BE2C (cell line): Measurements from ENCODE around the gene PHOX2A.

ENCODE experiments used
- DNase-seq: peaks from one replicate; pipeline ENCODE4 v3.0.0-alpha.2; 2020
- H3K27me3 ChIP-seq: fragments of 250-450 bp; sonication (Bioruptor Pico); 2 replicates; pipeline ENCODE4 v1.5.1; 2020; ENCODE audit warnings: mild to moderate bottlenecking
- H3K36me3 ChIP-seq: fragments of 250-450 bp; sonication (Bioruptor Pico); 2 replicates; pipeline ENCODE4 v1.5.1; 2020; ENCODE audit warnings: mild to moderate bottlenecking
- H3K4me1 ChIP-seq: fragments of 250-450 bp; sonication (Bioruptor Pico); 2 replicates; pipeline ENCODE4 v1.5.1; 2020
- H3K4me3 ChIP-seq: 2 replicates; pipeline ENCODE4 v1.5.1; 2011; ENCODE audit warnings: low read depth, low read length
- H3K9me3 ChIP-seq: fragments of 250-450 bp; sonication (Bioruptor Pico); 2 replicates; pipeline ENCODE4 v1.5.1; 2020
- TF ChIP-seq, protein P1 (sequence below): IDR thresholded peaks from 2 replicates; pipeline ENCODE4 v1.5.1; 2012; ENCODE audit warnings: mild to moderate bottlenecking, low read depth, low read length

The PHOX2A gene

DNA sequence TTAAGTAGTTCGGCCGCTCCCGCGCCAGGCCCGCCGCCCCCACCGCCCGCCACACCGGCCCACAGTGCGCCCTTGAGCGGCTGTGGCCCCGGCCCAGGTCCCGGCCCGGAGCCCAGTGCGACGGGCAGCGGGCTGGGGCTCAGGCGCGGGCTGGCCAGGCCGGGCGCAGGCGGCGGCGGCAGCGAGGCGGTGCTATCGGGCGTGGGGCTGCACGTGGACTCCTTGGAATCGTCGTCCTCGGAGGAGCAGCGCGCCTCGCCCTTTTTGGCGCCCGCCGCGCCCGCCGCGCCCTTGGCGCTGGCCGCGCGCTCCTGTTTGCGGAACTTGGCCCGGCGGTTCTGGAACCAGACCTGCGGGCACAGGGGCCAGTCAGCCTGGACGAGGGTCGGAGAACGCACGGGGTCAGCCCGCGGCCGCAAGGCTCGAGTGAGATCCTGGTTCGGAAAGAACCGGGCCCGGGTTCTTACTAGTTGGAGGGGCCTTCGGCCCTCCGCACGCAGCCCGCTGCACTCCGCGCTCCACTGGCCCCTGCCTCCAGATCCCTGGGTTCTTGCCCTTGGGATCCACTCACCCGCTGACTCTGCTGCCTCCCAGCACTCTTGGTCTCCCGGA lies 4.0 kb downstream of the PHOX2A start:
- Histone ChIP-seq H3K27me3 (no peaks in the 10 kb centered on the region), H3K4me1 (peaks cover 18% of the 10 kb centered on the region), H3K36me3 (peaks cover 84% of the 10 kb centered on the region), H3K9me3 (no peaks in the 10 kb centered on the region), H3K4me3 (peak overlapping the region; percentile 100)
- peak; percentile 54 for DNase-seq
- TF ChIP-seq, protein P1, sequence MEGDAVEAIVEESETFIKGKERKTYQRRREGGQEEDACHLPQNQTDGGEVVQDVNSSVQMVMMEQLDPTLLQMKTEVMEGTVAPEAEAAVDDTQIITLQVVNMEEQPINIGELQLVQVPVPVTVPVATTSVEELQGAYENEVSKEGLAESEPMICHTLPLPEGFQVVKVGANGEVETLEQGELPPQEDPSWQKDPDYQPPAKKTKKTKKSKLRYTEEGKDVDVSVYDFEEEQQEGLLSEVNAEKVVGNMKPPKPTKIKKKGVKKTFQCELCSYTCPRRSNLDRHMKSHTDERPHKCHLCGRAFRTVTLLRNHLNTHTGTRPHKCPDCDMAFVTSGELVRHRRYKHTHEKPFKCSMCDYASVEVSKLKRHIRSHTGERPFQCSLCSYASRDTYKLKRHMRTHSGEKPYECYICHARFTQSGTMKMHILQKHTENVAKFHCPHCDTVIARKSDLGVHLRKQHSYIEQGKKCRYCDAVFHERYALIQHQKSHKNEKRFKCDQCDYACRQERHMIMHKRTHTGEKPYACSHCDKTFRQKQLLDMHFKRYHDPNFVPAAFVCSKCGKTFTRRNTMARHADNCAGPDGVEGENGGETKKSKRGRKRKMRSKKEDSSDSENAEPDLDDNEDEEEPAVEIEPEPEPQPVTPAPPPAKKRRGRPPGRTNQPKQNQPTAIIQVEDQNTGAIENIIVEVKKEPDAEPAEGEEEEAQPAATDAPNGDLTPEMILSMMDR, result no peak

DNA sequence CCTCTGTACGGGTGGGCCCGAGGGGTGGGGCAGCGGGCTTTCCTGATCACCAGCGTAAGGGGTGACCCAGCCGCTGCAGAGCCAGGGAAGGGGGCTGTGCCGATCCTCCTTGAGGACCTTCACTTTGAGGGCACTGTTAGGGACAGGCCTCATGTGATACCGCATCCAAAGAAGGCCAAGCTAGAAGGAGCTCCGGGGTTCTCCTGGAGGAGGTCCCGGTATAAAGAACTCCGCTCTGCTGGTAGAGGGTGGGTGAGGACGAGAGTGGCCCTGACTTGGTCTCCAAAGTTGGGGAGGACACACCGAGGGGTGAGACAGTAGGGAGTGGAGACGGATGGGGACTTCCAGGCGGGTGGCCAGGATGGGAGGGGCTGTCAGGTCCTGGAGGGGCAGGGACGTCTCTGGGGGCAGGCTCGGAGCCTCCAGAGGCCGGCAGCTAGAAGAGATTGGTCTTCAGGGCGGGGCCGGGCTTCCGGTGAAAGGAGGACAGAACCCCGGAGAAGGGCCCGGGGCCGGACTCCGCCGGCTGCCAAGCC lies 4.6 kb downstream of the PHOX2A start:
- no peaks in the 10 kb centered on the region for H3K9me3 ChIP-seq
- DNase-seq, result peak; percentile 94
- peak overlapping the region; percentile 67 for H3K4me3 ChIP-seq
- H3K36me3 ChIP-seq, result peaks cover 90% of the 10 kb centered on the region
- TF ChIP-seq, protein P1, result no peak
- no peaks in the 10 kb centered on the region for H3K27me3 ChIP-seq
- peaks cover 18% of the 10 kb centered on the region for H3K4me1 ChIP-seq

DNA sequence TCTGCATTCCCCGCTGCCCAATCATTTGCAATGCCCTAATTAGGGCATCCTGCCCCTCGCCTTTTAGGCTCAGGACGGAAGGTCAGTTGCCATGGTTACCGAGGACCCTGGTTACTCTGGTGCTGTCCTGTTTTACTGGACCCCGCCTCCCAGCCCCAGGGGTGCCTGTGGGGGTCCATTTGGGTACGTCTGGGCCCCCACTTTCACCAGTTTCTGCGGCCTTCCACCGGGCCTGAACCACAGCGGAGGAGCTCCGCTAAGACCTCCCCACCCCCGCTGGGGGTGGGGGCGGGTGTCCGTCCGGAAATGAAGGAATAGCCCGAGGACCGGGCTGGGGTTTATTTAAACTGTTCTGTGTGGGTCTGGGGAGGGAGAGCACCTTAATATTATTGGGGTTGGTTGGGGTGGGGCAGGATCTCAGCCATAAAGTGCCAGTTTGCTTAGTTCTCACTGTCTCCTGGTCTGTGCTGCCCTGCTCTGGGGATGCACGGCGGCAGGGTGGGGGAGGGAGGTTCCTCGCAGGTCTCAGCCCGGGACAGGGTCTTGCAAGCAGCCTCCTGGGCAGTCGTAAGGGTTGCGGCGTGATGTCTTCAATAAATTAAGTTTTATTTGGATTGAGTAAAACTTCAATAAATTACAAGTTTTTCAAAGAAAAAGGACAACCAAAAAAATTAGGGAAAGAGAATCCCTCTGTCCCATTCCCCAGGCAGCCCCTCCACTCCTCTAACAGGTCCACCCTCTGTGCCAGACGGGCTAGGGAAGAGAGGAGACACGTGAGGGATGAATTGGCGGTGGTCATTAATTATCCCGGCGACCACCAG lies 5.3 kb downstream of the PHOX2A start:
- H3K4me1 ChIP-seq, result peaks cover 18% of the 10 kb centered on the region
- TF ChIP-seq, protein P1, result no peak; the same call in 1 of the 2 replicates
- no peaks in the 10 kb centered on the region for H3K9me3 ChIP-seq
- no peaks in the 10 kb centered on the region for H3K27me3 ChIP-seq
- H3K4me3 ChIP-seq, result peak overlapping the region; percentile 67
- peaks cover 96% of the 10 kb centered on the region for H3K36me3 ChIP-seq
- DNase-seq, result peak; percentile 82

DNA sequence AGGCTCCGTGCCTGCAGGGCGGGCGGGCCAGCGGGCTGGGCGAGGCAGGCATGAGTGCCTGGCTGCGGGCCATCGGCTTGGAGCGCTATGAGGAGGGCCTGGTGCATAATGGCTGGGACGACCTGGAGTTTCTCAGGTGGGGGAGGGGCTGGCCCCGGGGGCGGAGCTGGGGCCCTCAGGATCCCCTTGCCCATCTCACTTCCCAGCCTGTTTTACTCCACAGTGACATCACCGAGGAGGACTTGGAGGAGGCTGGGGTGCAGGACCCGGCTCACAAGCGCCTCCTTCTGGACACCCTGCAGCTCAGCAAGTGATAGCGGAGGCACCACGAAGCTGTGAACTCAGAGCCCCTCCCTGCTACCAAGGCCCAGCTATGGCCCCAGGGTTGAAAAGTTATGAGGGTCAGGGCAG lies 5.9 kb downstream of the PHOX2A start:
- TF ChIP-seq, protein P1, result peak; percentile 94
- peak overlapping the region; percentile 67 for H3K4me3 ChIP-seq
- H3K36me3 ChIP-seq, result peaks cover 96% of the 10 kb centered on the region
- DNase-seq, result peak; percentile 94
- H3K9me3 ChIP-seq, result no peaks in the 10 kb centered on the region
- H3K4me1 ChIP-seq, result peaks cover 18% of the 10 kb centered on the region
- no peaks in the 10 kb centered on the region for H3K27me3 ChIP-seq

DNA sequence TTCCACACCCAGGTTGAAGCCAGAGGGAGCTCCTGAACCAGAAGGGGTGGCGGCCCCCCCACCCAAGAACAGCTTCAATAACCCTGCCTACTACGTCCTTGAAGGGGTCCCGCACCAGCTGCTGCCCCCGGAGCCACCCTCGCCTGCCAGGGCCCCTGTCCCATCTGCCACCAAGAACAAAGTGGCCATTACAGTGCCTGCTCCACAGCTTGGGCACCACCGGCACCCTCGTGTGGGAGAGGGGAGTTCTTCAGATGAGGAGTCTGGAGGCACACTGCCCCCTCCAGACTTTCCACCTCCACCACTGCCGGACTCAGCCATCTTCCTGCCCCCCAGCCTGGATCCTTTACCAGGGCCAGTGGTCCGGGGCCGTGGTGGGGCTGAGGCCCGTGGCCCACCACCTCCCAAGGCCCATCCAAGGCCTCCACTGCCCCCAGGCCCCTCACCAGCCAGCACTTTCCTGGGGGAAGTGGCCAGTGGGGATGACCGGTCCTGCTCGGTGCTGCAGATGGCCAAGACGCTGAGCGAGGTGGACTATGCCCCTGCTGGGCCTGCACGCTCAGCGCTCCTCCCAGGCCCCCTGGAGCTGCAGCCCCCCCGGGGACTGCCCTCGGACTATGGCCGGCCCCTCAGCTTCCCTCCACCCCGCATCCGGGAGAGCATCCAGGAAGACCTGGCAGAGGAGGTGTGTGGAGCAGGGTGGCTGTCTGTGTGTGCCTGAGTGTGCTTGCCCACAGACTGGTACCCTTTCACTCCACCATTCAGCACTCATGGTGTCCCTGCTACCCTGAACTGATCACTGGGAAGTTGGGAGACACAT lies 6.7 kb downstream of the PHOX2A start:
- Histone ChIP-seq H3K9me3 (no peaks in the 10 kb centered on the region), H3K4me1 (peaks cover 18% of the 10 kb centered on the region), H3K36me3 (peaks cover 96% of the 10 kb centered on the region), H3K4me3 (peak overlapping the region; percentile 22), H3K27me3 (no peaks in the 10 kb centered on the region)
- DNase-seq, result peak; percentile 78
- TF ChIP-seq, protein P1, result peak; percentile 20; the same call in 1 of the 2 replicates
